ENCODE data around the gene GFAP. TPM values are rescaled to one million over a fixed set of nuclear protein-coding genes. Genes with fewer than 3 reads are reported as not detected.

Gene GFAP
- total and polyA plus RNA-seq, 4 donors: 0.24 to 0.42 (median 0.33) TPM; not detected in 1

DNA sequence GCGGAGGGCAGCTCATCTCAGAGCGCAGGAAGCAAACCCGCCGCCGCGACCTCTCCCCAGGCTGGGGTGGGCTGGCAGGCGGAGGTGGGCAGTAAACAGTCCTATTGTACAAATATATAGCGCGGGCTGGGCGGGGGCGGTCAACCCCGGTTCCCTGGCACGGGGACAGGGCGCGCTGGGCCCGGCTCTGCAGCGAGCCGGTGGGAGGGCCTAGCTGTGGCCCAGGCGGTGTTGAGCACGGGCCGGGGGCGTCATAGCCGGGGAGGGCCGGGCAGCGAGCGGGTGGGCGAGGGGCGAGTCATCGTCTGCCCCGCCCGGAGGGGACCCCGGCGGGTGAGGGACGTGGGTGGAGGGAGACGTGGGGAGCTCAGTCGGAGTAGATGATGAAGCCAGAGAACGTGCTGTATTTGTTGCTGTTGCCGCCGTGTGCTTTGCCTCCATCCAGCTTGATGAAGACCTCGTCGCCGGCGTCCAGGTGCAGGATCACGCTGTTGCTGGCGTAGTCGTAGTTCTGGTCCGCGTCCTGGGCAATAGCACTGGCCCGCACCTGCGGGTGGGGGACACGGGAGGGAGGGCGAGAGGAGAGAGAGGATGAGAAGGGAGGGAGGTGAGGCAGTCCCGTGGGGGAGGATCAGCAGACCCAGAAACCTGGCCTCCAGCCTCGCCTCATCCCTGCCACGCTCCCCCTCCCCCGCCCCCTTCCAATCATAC is 44.7 kb upstream of the GFAP start:
- H3K9me3 ChIP-seq (ENCODE audit: control insufficient read depth in 4 of 4, low read length in 3 of 4): no peaks in the 10 kb centered on the region
- H3K4me1 ChIP-seq (ENCODE audit: control insufficient read depth in 4 of 4, insufficient read depth in 4 of 4, low read length in 3 of 4): peaks cover 0 to 4% (median 2%) of the 10 kb centered on the region in 4 donors
- H3K36me3 ChIP-seq (ENCODE audit: control insufficient read depth in 4 of 4, insufficient read depth in 3 of 4, low read depth in 1 of 4, low read length in 3 of 4): no peaks in the 10 kb centered on the region
- WGBS: 25% methylated on average over 56 of the region's 56 CpGs
- no peak overlapping the region for H3K4me3 ChIP-seq (ENCODE audit: low read depth in 1 of 3, low read length in 3 of 3)
- peaks cover 0 to 4% (median 1%) of the 10 kb centered on the region in 4 donors for H3K27me3 ChIP-seq (ENCODE audit: control insufficient read depth in 4 of 4, insufficient read depth in 4 of 4, low read length in 3 of 4)
- TF ChIP-seq HNF4A (conservative IDR thresholded peaks at IDR 0.05) (no peak), NR2F2 (IDR thresholded peaks at IDR 0.05) (no peak), FOXA2 (IDR thresholded peaks at IDR 0.05) (no peak), SP1 (IDR thresholded peaks at IDR 0.05) (no peak), RXRA (IDR thresholded peaks at IDR 0.05) (no peak), RAD21 (IDR thresholded peaks at IDR 0.05) (no peak), FOXA1 (IDR thresholded peaks at IDR 0.05) (no peak), GABPA (IDR thresholded peaks at IDR 0.05 in 1 of 2, conservative IDR thresholded peaks at IDR 0.05 in 1 of 2) (no peak), JUND (IDR thresholded peaks at IDR 0.05) (no peak), HNF4G (IDR thresholded peaks at IDR 0.05) (no peak), EGR1 (IDR thresholded peaks at IDR 0.05; ENCODE audit: low read depth in 2 of 2) (no peak), TAF1 (conservative IDR thresholded peaks at IDR 0.05) (no peak), YY1 (IDR thresholded peaks at IDR 0.05) (no peak)
- TF ChIP-seq, protein P1, sequence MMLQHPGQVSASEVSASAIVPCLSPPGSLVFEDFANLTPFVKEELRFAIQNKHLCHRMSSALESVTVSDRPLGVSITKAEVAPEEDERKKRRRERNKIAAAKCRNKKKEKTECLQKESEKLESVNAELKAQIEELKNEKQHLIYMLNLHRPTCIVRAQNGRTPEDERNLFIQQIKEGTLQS (IDR thresholded peaks at IDR 0.05): no peak
- TF ChIP-seq, protein P2, sequence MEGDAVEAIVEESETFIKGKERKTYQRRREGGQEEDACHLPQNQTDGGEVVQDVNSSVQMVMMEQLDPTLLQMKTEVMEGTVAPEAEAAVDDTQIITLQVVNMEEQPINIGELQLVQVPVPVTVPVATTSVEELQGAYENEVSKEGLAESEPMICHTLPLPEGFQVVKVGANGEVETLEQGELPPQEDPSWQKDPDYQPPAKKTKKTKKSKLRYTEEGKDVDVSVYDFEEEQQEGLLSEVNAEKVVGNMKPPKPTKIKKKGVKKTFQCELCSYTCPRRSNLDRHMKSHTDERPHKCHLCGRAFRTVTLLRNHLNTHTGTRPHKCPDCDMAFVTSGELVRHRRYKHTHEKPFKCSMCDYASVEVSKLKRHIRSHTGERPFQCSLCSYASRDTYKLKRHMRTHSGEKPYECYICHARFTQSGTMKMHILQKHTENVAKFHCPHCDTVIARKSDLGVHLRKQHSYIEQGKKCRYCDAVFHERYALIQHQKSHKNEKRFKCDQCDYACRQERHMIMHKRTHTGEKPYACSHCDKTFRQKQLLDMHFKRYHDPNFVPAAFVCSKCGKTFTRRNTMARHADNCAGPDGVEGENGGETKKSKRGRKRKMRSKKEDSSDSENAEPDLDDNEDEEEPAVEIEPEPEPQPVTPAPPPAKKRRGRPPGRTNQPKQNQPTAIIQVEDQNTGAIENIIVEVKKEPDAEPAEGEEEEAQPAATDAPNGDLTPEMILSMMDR (IDR thresholded peaks at IDR 0.05; ENCODE audit: low read depth, low read length, missing input control): no peak
- TF ChIP-seq, protein P3, sequence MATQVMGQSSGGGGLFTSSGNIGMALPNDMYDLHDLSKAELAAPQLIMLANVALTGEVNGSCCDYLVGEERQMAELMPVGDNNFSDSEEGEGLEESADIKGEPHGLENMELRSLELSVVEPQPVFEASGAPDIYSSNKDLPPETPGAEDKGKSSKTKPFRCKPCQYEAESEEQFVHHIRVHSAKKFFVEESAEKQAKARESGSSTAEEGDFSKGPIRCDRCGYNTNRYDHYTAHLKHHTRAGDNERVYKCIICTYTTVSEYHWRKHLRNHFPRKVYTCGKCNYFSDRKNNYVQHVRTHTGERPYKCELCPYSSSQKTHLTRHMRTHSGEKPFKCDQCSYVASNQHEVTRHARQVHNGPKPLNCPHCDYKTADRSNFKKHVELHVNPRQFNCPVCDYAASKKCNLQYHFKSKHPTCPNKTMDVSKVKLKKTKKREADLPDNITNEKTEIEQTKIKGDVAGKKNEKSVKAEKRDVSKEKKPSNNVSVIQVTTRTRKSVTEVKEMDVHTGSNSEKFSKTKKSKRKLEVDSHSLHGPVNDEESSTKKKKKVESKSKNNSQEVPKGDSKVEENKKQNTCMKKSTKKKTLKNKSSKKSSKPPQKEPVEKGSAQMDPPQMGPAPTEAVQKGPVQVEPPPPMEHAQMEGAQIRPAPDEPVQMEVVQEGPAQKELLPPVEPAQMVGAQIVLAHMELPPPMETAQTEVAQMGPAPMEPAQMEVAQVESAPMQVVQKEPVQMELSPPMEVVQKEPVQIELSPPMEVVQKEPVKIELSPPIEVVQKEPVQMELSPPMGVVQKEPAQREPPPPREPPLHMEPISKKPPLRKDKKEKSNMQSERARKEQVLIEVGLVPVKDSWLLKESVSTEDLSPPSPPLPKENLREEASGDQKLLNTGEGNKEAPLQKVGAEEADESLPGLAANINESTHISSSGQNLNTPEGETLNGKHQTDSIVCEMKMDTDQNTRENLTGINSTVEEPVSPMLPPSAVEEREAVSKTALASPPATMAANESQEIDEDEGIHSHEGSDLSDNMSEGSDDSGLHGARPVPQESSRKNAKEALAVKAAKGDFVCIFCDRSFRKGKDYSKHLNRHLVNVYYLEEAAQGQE (IDR thresholded peaks at IDR 0.05): no peak
- TF ChIP-seq, protein P4, sequence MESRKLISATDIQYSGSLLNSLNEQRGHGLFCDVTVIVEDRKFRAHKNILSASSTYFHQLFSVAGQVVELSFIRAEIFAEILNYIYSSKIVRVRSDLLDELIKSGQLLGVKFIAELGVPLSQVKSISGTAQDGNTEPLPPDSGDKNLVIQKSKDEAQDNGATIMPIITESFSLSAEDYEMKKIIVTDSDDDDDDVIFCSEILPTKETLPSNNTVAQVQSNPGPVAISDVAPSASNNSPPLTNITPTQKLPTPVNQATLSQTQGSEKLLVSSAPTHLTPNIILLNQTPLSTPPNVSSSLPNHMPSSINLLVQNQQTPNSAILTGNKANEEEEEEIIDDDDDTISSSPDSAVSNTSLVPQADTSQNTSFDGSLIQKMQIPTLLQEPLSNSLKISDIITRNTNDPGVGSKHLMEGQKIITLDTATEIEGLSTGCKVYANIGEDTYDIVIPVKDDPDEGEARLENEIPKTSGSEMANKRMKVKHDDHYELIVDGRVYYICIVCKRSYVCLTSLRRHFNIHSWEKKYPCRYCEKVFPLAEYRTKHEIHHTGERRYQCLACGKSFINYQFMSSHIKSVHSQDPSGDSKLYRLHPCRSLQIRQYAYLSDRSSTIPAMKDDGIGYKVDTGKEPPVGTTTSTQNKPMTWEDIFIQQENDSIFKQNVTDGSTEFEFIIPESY (IDR thresholded peaks at IDR 0.05): no peak
- TF ChIP-seq, protein P5, sequence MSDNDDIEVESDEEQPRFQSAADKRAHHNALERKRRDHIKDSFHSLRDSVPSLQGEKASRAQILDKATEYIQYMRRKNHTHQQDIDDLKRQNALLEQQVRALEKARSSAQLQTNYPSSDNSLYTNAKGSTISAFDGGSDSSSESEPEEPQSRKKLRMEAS (IDR thresholded peaks at IDR 0.05): no peak
- no peak for DNase-seq (ENCODE audit: low spot score)
- H3K9ac ChIP-seq (ENCODE audit: low read depth in 1 of 2, low read length in 2 of 2): no peak overlapping the region
- H3K27ac ChIP-seq (ENCODE audit: low read depth in 1 of 2, low read length in 2 of 2): no peak overlapping the region

Data from liver (tissue), 9 donors.